Left lung (tissue), 10 donors: Measurements from ENCODE around the gene GABRQ. TPM values are rescaled to one million over a fixed set of nuclear protein-coding genes. Genes with fewer than 3 reads are reported as not detected.
"Not testable (repeated sequence)": the region's sequence is repeated elsewhere in the genome, so short reads cannot be mapped to it uniquely, and the experiment has no call there.

Experiments
- ATAC-seq: fragments of 200-7000 bp; cut with Tn5 transposase; one replicate; pipeline ENCODE4 v1.9.1; 2020; ENCODE audit warnings: moderate library complexity
- DNase-seq, 4 donors: peaks; one replicate each; pipeline ENCODE4 v3.0.0-alpha.2; 2013 to 2020
- H3K27ac ChIP-seq, 2 donors: fragments of 200-600 bp; sonication (generic) in 1 of 2; one replicate each; pipeline versions ENCODE4 v1.5.0 to v1.8.0; 2020 to 2021
- H3K27me3 ChIP-seq, 2 donors: fragments of 200-600 bp; sonication (generic) in 1 of 2; one replicate each; pipeline versions ENCODE4 v1.5.0 to v1.8.0; 2020 to 2021
- H3K36me3 ChIP-seq, 2 donors: fragments of 200-600 bp; sonication (generic) in 1 of 2; one replicate each; pipeline versions ENCODE4 v1.5.0 to v1.8.0; 2020 to 2021
- H3K4me1 ChIP-seq, 2 donors: fragments of 200-600 bp; one replicate each; pipeline ENCODE4 v1.8.0; 2021
- H3K4me3 ChIP-seq, 2 donors: fragments of 200-600 bp; sonication (generic) in 1 of 2; one replicate each; pipeline versions ENCODE4 v1.5.0 to v1.8.0; 2020 to 2021; ENCODE audit warnings: mild to moderate bottlenecking in 1 of 2
- H3K9me3 ChIP-seq, 2 donors: fragments of 200-600 bp; sonication (generic) in 1 of 2; one replicate each; pipeline versions ENCODE4 v1.5.0 to v1.8.0; 2020 to 2021
- intact Hi-C, 2 donors: fragments of 100-400 bp; cut with DNase I; formaldehyde crosslinking; loops; one replicate each; pipeline versions ENCODE4 v1.11.2 to v1.14.2; 2022
- polyA plus RNA-seq, 6 donors: library from polyadenylated mRNA; unstranded; fragments of 120-200 nt; gene quantifications; one replicate each; pipeline ENCODE4 v1.2.1, GENCODE V29; 2013; ENCODE audit not compliant: insufficient read length in 6 of 6
- total RNA-seq, 2 donors: library from RNA; stranded (reverse); fragmentation: NEBNext Ultra II Directional; extraction: Animal tissue kit (Norgen Biotek cat#: 25700); gene quantifications; one replicate each; pipeline ENCODE4 v1.2.1, GENCODE V29; 2021
- TF ChIP-seq, protein P1 (sequence below), 2 donors: fragments of 200-600 bp; sonication (generic) in 1 of 2; IDR thresholded peaks; one replicate each; pipeline versions ENCODE4 v1.5.0 to v1.8.0; 2021; ENCODE audit warnings: antibody characterized with exemption in 2 of 2
- donor health status: DM: no; HTN: yes; CAD: no.
- donor health status: DM: no; HTN: no; CAD: no.

Gene GABRQ
- total and polyA plus RNA-seq, 8 donors: 0.63 to 1.1 (median 0.88) TPM; not detected in 2

DNA sequence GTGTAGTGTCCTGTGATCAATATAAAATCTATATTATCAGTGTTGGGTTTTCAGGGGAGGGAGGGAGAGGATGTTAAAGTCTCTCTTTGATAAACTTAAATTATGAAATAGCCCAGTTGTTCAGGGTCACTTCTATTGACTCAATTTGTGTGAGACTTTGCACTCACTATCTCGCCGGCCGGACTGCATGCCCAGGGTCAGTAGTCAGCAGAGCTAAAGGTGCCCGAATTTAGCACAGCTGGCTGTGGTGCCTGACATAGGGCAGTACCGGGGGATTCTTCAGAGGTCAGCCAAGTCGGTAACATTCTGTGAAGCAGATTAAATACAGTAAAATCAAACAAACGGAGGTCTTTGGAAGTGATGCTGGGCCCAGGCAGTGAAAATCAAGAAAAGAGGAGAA is 19.2 kb downstream of the GABRQ start:
- intact Hi-C loops: no loop called here
- Histone ChIP-seq H3K36me3 (no peaks in the 10 kb centered on the region), H3K4me3 (no peak overlapping the region), H3K4me1 (no peaks in the 10 kb centered on the region), H3K27ac (no peak overlapping the region), H3K9me3 (no peaks in the 10 kb centered on the region), H3K27me3 (no peaks in the 10 kb centered on the region)
- TF ChIP-seq, protein P1, sequence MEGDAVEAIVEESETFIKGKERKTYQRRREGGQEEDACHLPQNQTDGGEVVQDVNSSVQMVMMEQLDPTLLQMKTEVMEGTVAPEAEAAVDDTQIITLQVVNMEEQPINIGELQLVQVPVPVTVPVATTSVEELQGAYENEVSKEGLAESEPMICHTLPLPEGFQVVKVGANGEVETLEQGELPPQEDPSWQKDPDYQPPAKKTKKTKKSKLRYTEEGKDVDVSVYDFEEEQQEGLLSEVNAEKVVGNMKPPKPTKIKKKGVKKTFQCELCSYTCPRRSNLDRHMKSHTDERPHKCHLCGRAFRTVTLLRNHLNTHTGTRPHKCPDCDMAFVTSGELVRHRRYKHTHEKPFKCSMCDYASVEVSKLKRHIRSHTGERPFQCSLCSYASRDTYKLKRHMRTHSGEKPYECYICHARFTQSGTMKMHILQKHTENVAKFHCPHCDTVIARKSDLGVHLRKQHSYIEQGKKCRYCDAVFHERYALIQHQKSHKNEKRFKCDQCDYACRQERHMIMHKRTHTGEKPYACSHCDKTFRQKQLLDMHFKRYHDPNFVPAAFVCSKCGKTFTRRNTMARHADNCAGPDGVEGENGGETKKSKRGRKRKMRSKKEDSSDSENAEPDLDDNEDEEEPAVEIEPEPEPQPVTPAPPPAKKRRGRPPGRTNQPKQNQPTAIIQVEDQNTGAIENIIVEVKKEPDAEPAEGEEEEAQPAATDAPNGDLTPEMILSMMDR (IDR thresholded peaks at IDR 0.05): no peak
- ATAC-seq (no peak), DNase-seq (no peak)

DNA sequence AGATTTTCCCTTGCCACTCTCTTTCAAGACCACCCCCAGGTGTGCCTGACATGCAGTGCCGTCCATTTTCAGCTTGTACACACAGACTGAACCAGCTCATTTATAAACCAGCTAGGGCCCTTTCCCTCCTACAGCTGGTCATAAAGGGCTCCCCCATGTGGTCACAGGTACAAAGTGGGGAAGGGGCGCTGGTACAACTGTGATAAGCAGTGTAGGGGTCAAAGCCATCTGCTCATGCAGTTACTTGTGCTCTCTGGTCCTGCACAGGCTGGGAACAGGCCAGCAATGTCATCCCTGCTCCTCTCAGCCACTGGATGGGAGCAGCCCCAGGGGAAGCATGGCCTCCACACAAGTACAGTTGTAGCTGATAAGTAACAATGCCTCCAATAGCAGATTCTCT is 20.6 kb downstream of the GABRQ start:
- H3K4me1 ChIP-seq: no peaks in the 10 kb centered on the region
- H3K27ac ChIP-seq: no peak overlapping the region
- H3K36me3 ChIP-seq: no peaks in the 10 kb centered on the region
- intact Hi-C loops: no loop called here
- TF ChIP-seq, protein P1 (IDR thresholded peaks at IDR 0.05): no peak
- ATAC-seq (no peak), DNase-seq (no peak)
- no peaks in the 10 kb centered on the region for H3K27me3 ChIP-seq
- H3K4me3 ChIP-seq: no peak overlapping the region
- no peaks in the 10 kb centered on the region for H3K9me3 ChIP-seq

DNA sequence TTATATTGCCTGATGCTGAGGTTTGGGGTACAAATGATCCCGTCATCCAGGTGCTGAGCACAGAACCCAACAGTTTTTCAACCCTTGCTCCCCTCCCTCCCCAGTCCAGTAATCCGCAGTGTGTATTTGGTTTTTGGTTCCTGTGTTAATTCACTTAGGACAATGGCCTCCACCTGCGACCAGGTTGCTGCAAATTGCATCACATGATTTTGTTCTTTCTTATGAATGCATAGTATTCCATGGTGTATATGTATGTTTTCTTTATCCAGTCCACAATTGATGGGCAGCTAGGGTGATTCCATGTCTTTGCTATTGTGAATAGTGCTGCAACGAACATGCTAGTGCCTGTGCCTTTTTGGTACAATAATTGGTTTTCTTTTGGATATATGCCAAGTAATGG is 25.4 kb downstream of the GABRQ start:
- no peak overlapping the region for H3K4me3 ChIP-seq
- intact Hi-C loops: no loop called here
- no peak overlapping the region for H3K27ac ChIP-seq
- DNase-seq (no peak), ATAC-seq (no peak)
- H3K4me1 ChIP-seq: no peaks in the 10 kb centered on the region
- no peaks in the 10 kb centered on the region for H3K27me3 ChIP-seq
- no peaks in the 10 kb centered on the region for H3K9me3 ChIP-seq
- TF ChIP-seq, protein P1 (IDR thresholded peaks at IDR 0.05): no peak
- no peaks in the 10 kb centered on the region for H3K36me3 ChIP-seq

DNA sequence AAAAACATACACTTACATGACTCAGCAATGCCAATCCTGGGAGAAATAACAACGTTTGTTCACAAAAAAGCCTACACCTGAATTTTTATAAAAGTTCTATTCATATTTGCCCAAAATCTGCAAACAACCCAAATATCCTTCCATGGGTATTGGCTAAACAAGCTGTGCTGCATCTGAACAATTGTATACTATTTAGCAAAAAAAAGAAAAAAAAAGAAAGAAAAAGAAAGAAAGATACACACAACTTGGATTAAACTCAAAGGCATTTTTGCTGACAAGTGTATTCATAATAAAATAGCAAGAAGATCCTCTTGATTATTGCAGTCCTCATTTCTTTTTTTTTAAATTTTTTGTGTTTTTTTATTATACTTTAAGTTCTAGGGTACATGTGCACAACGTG is 36.4 kb downstream of the GABRQ start:
- Histone ChIP-seq H3K27me3 (no peaks in the 10 kb centered on the region), H3K9me3 (no peaks in the 10 kb centered on the region), H3K4me3 (no peak overlapping the region), H3K27ac (no peak overlapping the region), H3K36me3 (no peaks in the 10 kb centered on the region), H3K4me1 (no peaks in the 10 kb centered on the region)
- DNase-seq: no peak
- TF ChIP-seq, protein P1 (IDR thresholded peaks at IDR 0.05): no peak
- intact Hi-C loops: no loop called here
- ATAC-seq: no peak

DNA sequence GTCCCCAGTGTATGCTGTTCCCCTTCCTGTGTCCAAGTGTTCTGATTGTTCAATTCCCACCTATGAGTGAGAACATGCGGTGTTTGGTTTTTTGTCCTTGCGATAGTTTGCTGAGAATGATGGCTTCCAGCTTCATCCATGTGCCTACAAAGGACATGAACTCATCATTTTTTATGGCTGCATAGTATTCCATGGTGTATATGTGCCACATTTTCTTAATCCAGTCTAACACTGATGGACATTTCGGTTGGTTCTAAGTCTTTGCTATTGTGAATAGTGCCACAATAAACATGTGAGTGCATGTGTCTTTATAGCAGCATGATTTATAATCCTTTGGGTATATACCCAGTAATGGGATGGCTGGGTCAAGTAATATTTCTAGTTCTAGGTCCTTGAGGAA is 37.0 kb downstream of the GABRQ start:
- DNase-seq, H3K27me3 ChIP-seq, ATAC-seq, intact Hi-C loops, H3K4me3 ChIP-seq, H3K36me3 ChIP-seq, H3K4me1 ChIP-seq, H3K9me3 ChIP-seq, H3K27ac ChIP-seq: not testable (repeated sequence)

DNA sequence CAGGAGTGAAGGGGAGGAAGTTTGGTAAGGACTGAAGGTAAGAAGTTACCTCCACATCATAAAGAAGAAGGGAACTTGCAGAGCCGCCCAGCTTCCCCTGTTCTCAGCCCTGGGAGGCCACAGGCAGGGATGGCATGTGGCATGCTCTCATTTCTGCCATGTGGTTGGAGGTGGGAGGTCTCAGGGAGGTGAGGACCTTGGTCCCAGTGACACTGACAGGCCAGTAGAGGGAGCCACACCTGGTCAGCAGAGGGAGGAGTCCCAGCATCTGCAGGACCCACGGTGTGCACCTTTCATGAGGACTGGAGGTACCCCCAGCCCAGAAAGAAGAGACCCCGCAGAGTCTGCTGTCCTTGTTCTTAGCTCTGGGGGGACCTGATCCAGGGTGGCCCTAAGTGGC is 43.3 kb downstream of the GABRQ start:
- H3K36me3 ChIP-seq, H3K4me3 ChIP-seq, DNase-seq, H3K4me1 ChIP-seq, ATAC-seq, H3K27ac ChIP-seq, intact Hi-C loops, H3K9me3 ChIP-seq, H3K27me3 ChIP-seq: not testable (repeated sequence)

DNA sequence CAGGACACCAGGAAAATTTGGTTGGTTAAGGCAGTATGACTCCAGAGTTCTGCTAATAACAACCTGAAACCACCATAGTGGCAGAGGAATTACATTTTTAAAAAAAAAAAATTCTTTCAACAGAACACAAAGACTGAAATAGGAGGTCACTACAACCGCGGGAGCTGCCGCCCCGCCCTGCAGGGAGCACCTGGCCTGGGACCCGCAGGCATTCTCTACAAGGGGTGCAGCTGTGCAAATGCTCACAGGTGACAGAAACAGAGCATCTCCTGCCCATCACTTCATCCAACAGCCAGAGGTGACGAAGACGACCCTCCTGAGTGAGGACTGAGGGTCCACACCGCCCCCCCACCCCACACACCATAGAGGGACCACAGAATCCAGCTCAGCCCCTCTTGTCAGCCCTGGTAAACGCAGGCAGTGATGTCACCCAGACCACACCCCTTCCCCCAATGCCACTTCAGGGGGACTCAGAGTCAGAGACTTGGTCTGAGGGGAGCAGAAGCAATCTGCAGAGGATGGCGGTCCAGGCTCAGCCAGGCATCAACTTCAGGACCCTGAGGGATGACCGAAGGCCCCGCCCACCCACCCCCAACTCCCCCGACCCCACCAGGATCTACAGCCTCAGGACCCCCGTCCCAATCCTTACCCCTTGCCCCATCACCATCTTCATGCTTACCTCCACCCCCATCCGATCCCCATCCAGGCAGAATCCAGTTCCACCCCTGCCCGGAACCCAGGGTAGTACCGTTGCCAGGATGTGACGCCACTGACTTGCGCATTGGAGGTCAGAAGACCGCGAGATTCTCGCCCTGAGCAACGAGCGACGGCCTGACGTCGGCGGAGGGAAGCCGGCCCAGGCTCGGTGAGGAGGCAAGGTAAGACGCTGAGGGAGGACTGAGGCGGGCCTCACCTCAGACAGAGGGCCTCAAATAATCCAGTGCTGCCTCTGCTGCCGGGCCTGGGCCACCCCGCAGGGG is 60.5 kb downstream of the GABRQ start, which contains the start of gene MAGEA3:
Gene MAGEA3, plus strand, starts transcription at position 843 of the 980 bp plus-strand sequence. CDS start 2,039 bp downstream, outside the sequence.
- not testable (repeated sequence) for ATAC-seq

DNA sequence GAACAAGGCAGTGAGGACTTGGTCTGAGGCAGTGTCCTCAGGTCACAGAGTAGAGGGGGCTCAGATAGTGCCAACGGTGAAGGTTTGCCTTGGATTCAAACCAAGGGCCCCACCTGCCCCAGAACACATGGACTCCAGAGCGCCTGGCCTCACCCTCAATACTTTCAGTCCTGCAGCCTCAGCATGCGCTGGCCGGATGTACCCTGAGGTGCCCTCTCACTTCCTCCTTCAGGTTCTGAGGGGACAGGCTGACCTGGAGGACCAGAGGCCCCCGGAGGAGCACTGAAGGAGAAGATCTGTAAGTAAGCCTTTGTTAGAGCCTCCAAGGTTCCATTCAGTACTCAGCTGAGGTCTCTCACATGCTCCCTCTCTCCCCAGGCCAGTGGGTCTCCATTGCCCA is 62.7 kb downstream of the GABRQ start:
- intact Hi-C loops, H3K4me1 ChIP-seq, H3K36me3 ChIP-seq, H3K27me3 ChIP-seq, H3K27ac ChIP-seq, H3K4me3 ChIP-seq, ATAC-seq, H3K9me3 ChIP-seq: not testable (repeated sequence)
- peak in 1 of 4 donors; percentile 26 for DNase-seq

More for the DNA sequence above, 60.5 kb downstream of the GABRQ start, which contains the start of gene MAGEA3:
- H3K9me3 ChIP-seq, DNase-seq, H3K4me1 ChIP-seq, H3K27me3 ChIP-seq, intact Hi-C loops, H3K36me3 ChIP-seq, H3K4me3 ChIP-seq, H3K27ac ChIP-seq: not testable (repeated sequence)

DNA sequence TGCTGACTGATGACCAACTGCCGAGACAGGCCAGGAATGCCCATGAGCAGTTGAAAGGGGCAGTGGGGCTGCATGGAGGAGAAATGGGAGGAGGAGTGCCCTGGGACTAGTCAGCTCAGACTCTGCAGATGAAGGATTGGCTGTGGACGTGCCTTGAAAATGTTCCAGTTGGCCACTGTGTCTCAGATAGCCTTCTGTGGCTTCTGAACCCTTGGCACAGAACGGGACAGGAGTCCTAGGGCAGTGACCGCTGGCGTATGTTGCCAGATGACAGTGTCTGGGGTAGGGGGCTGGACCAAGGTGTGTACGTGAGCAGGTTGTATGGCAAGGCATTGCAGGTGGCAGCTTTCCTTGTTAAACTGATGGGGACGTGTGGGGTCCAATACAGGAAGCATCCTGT is 68.8 kb downstream of the GABRQ start:
- H3K9me3 ChIP-seq, H3K36me3 ChIP-seq, H3K27me3 ChIP-seq, H3K27ac ChIP-seq, H3K4me1 ChIP-seq, H3K4me3 ChIP-seq, intact Hi-C loops, DNase-seq, ATAC-seq: not testable (repeated sequence)
